Erythroblast (primary cell): ENCODE results near the gene ATP11B.

Source experiments
- GATA1 ChIP-seq: IDR thresholded peaks from 2 replicates; pipeline ENCODE4 v1.6.1; 2011; ENCODE audit warnings: low read depth, mild to moderate bottlenecking, control low read depth, low read length, moderate library complexity
- POLR2A ChIP-seq: IDR thresholded peaks from 2 replicates; pipeline ENCODE4 v1.6.1; 2011; ENCODE audit warnings: mild to moderate bottlenecking, low read length

- TF ChIP-seq POLR2A, result peak; percentile 15
- no peak for TF ChIP-seq GATA1
These were observed 176.5 kb downstream of the ATP11B start for GRCh38 chr3:182969853-182970252.
